SK-N-SH (cell line): ENCODE measurements around the gene ZNF467.

Experiments
- ELF1 ChIP-seq: IDR thresholded peaks from 2 replicates; pipeline ENCODE4 v1.4.0; 2012
- EZH2phosphoT487 ChIP-seq: fragments of 200-600 bp; sonication (generic); IDR thresholded peaks from 2 replicates; pipeline ENCODE4 v1.6.1; 2017; ENCODE audit warnings: low read depth, mixed run types, mild to moderate bottlenecking, antibody characterized with exemption, moderate library complexity, borderline replicate concordance
- FOXJ3 ChIP-seq: sonication (generic); formaldehyde crosslinking; IDR thresholded peaks from 2 replicates; pipeline ENCODE4 v1.5.1; 2020; ENCODE audit warnings: mild to moderate bottlenecking, missing genetic modification reagents
- GABPA ChIP-seq: IDR thresholded peaks from 2 replicates; pipeline ENCODE4 v1.4.0; 2012; ENCODE audit warnings: low read depth, mild to moderate bottlenecking
- JUND ChIP-seq: IDR thresholded peaks from 2 replicates; pipeline ENCODE4 v1.4.0; 2012
- MAX ChIP-seq: IDR thresholded peaks from 2 replicates; pipeline ENCODE4 v1.4.0; 2012; ENCODE audit warnings: low read depth
- MXI1 ChIP-seq: IDR thresholded peaks from 2 replicates; pipeline ENCODE4 v1.6.1; 2012; ENCODE audit warnings: mild to moderate bottlenecking, low read depth, low read length, improper control_type of control experiment
- POLR2AphosphoS5 ChIP-seq: IDR thresholded peaks from 2 replicates; pipeline ENCODE4 v1.6.1; 2012; ENCODE audit warnings: low read depth, low read length
- TAF1 ChIP-seq: IDR thresholded peaks from 2 replicates; pipeline ENCODE4 v1.6.1; 2012; ENCODE audit warnings: low read depth, mild to moderate bottlenecking, low read length, moderate library complexity, borderline replicate concordance
- YY1 ChIP-seq: IDR thresholded peaks from 2 replicates; pipeline ENCODE4 v1.4.0; 2012; ENCODE audit warnings: low read depth, mild to moderate bottlenecking
- TF ChIP-seq, protein P1 (sequence below): fragments of 200-600 bp; sonication (generic); IDR thresholded peaks from 2 replicates; pipeline ENCODE4 v1.6.1; 2017; ENCODE audit warnings: antibody characterized with exemption, mild to moderate bottlenecking, moderate library complexity
- TF ChIP-seq, protein P2 (sequence below): IDR thresholded peaks from 2 replicates; pipeline ENCODE4; 2012

DNA sequence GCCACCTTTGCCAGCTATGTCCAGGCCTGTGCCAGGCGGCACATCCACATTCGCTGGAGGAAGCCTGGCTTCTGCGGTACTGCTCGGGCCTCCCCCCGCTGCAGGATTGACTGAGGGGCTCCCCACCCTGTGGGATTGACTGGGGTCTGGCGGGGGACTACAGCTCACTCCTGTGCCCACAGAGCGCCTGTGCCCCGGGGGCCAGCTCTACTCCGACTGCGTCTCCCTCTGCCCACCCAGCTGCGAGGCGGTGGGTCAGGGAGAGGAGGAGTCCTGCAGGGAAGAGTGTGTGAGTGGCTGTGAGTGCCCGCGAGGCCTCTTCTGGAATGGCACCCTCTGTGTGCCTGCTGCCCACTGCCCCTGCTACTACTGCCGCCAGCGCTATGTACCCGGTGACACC, 6.7 kb upstream of the ZNF467 start:
- TF ChIP-seq FOXJ3 (CRISPR knock-in tag) = no peak
- TF ChIP-seq POLR2AphosphoS5 = no peak
- TF ChIP-seq GABPA = no peak
- TF ChIP-seq, protein P1, sequence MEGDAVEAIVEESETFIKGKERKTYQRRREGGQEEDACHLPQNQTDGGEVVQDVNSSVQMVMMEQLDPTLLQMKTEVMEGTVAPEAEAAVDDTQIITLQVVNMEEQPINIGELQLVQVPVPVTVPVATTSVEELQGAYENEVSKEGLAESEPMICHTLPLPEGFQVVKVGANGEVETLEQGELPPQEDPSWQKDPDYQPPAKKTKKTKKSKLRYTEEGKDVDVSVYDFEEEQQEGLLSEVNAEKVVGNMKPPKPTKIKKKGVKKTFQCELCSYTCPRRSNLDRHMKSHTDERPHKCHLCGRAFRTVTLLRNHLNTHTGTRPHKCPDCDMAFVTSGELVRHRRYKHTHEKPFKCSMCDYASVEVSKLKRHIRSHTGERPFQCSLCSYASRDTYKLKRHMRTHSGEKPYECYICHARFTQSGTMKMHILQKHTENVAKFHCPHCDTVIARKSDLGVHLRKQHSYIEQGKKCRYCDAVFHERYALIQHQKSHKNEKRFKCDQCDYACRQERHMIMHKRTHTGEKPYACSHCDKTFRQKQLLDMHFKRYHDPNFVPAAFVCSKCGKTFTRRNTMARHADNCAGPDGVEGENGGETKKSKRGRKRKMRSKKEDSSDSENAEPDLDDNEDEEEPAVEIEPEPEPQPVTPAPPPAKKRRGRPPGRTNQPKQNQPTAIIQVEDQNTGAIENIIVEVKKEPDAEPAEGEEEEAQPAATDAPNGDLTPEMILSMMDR = no peak
- no peak for TF ChIP-seq EZH2phosphoT487
- no peak for TF ChIP-seq MAX
- TF ChIP-seq, protein P2, sequence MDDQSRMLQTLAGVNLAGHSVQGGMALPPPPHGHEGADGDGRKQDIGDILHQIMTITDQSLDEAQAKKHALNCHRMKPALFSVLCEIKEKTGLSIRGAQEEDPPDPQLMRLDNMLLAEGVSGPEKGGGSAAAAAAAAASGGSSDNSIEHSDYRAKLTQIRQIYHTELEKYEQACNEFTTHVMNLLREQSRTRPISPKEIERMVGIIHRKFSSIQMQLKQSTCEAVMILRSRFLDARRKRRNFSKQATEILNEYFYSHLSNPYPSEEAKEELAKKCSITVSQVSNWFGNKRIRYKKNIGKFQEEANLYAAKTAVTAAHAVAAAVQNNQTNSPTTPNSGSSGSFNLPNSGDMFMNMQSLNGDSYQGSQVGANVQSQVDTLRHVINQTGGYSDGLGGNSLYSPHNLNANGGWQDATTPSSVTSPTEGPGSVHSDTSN = no peak
- no peak for TF ChIP-seq ELF1
- no peak for TF ChIP-seq TAF1
- no peak for TF ChIP-seq JUND
- no peak for TF ChIP-seq MXI1
- TF ChIP-seq YY1 = no peak
